NCI-H1417 treated with DMSO at 0.1 percent for 48 hours (cell line): Measurements from ENCODE around the gene KRT83.
"Not testable (repeated sequence)": the region's sequence is repeated elsewhere in the genome, so short reads cannot be mapped to it uniquely, and the experiment has no call there.

Experiments
- DNase-seq: peaks from one replicate; lab custom pipeline; 2025; lab: John Stamatoyannopoulos, UW

KRT83 gene

DNA sequence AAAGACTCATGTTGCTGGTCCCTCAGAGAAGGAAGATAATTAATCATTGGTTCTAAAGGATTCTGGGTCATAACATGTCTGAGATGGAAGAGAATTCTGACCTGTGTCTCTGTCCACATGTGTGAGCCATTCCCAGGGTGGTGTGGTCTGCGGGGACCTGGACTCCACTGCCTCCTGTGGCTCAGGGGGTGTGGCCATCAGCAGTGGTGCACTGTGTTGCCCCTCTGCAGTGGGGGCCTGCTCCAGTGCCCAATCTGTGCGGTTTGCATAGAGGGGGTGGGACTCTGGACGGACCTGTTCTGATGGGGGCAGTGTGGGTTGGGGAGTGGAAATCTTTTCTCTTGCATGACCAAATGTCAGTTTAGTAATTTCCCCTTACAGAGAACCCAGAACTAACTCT lies 32.6 kb upstream of the KRT83 start:
- no peak for DNase-seq

DNA sequence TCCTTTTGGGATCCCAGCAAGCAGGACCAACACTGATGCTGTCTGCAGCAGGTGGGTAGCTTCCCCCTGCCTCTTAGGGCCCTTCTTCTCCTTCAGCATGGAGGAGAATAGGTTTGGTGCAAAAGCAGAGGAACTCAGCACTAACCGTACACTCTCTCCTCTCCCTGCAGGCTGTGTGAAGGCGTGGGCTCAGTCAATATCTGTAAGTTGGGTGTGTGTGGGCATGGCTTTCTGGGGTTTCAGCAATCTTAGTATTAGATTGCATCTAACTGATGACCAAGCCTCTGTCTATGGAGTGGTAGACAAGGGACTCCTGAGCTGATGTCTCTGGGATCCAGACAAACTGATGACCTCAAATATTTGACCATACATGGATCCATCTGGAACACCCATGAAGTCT lies 31.8 kb upstream of the KRT83 start:
- DNase-seq, result no peak

- no peak for DNase-seq
Observed at GRCh38 chr12:52351196-52352059, 30.2 kb upstream of the KRT83 start.

GRCh38 chr12:52350786-52351185 lies 29.6 kb upstream of the KRT83 start:
- DNase-seq, result no peak

GRCh38 chr12:52350021-52350620 lies 28.9 kb upstream of the KRT83 start:
- no peak for DNase-seq

- DNase-seq, result no peak
Observed at GRCh38 chr12:52349196-52349595, 28.0 kb upstream of the KRT83 start.

- no peak for DNase-seq
Observed at GRCh38 chr12:52347551-52348510, 26.6 kb upstream of the KRT83 start.

DNA sequence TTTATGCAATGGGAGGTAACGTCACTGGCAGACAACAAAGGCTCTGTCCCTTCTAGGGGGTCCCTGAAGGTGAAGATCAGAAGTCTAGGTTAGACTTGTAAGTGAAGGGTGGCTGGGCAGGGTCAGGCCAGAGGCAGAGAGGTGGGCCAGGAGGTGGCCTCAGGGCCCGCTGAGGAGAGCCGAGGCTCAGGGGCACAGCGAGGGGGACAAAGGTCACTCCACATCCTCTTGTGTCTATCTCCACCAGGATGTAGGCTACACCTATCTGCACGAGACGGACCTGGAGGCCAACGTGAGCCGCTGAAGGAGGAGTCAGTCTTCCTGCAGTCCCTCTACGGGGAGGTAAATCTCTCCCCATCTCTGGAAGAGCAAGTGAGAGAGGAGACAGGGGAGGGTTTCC lies 25.8 kb upstream of the KRT83 start:
- no peak for DNase-seq

DNA sequence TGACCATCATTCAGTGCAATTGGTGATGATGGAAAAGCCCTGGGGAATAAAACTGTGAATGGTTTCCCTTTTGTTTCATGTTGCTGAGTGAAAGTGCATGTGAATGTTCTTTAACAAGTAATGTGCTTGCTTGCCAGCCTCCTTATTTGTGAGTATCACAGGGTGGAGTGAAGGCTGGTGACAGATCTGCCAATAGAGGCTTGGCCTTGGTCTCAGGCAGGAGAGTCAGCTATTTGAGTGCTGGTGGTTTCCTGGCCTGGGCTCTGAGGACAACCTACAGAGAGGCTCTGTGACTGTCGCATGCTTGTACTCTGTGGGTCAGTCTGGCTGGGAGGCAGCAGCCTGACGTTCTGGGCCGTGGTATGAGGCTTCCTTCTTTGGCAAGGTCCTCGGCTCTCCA lies 25.4 kb upstream of the KRT83 start:
- no peak for DNase-seq

GRCh38 chr12:52345041-52345440 lies 23.8 kb upstream of the KRT83 start:
- DNase-seq, result not testable (repeated sequence)

DNA sequence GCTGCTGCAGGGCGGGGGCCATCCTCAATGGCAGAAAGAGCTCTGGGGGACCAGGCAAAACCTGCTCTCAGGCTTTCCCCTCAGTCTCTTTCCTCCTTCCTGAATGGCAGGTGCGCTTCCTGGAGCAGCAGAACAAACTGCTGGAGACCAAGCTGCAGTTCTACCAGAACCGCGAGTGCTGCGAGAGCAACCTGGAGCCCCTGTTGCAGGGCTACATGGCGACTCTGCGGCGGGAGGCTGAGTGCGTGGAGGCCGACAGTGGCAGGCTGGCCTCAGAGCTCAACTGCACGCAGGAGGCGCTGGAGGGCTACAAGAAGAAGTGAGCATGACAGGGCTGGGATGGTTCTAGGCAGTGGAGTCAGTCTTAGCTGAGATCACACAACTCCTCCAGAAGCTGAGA lies 22.9 kb upstream of the KRT83 start:
- no peak for DNase-seq

GRCh38 chr12:52343550-52343949 lies 22.4 kb upstream of the KRT83 start:
- no peak for DNase-seq

GRCh38 chr12:52342781-52343490 lies 21.7 kb upstream of the KRT83 start:
- no peak for DNase-seq

DNA sequence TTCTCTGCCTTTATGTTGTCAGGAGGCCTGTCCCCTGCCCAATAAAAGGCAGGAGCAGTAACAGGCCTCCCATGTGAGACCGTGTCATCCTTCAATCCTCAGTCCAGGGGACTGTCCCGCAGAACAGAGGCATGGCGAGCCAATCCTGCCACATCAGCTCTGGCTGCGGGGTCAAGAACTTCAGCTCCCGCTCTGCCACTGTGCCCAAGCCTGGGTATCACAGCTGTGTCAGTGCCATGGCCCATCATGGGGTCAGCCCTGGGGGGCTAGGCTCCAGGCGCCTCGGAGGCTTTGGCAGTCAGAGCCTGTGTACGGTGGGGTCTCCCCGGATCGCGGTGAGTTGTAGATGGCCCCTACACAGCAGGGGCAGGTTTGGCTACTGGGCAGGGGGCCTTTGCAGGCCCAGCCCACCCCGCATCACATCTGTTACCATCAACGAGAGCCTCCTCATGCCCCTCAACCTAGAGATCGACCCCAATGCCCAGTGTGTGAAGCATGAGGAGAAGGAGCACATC lies 19.9 kb upstream of the KRT83 start:
- DNase-seq, result no peak

- no peak for DNase-seq
Observed at GRCh38 chr12:52338241-52338960, 17.2 kb upstream of the KRT83 start.

GRCh38 chr12:52337054-52337453 lies 15.9 kb upstream of the KRT83 start:
- no peak for DNase-seq

DNA sequence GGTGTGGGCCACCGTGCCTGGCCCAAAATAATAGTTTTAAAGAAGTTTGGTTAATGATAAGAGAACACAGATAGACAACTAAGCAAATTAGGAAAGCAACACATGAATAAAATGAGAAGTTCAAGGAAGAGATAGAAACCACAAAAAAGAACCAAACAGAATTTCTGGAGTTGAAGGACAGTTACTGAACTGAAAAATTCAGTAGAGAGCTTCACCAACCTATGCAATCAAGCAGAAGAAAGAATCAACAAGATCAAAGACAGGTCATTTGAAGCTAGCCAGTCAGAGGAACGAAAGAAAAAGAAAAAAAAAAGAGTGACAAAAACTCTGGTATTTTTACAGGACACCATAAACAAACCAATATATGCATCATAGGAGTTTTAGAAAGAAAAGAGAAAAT lies 15.4 kb upstream of the KRT83 start:
- no peak for DNase-seq

DNA sequence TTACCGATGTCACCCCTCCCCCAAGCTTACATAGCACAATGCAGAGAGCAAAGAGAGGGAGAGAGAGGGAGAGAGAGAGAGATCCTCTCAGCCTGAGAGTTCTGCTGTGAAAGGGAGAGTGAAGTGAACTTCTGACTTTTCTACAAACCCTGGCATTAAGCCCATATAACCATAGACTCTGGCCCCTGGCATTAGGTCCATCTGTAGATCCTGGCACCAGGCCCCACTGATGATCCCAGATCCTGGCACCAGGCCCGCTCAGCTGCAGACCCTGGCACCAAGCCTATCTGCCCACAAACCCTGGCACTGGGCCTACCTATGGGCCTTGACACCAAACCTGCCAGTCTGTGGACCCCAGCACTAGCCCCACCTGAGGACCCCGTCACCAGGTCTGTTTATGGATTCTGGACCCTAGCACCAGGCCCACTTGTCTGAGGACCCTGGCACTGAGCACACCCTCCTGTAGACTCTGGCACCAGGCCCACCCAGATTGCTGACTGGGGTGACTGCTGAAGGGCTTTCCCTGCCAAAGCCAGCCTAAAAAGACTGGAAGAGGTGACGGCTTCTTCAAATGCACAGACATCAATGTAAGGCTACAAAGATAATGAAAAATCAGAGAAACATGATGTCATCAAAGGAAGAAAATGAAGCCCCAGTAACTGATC lies 14.5 kb upstream of the KRT83 start:
- DNase-seq, result no peak

DNA sequence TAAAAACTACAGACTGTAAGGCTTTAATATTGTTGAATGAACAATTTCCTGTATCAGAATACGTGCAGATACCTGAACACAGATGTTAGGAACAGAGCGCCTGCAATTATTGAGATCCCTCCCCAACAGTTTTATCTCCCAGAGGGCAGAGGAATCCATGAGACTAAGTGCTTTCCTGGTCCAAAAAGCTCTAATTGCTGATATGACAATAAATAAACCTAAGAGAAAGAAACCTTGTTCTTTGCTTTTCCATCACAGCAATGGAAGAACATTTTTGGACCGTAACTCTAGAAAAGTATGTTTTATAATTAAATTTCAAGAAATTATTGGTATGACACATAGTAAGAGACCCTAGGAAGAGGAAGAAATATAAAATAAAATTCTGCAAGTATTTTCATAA lies 13.0 kb upstream of the KRT83 start:
- no peak for DNase-seq

DNA sequence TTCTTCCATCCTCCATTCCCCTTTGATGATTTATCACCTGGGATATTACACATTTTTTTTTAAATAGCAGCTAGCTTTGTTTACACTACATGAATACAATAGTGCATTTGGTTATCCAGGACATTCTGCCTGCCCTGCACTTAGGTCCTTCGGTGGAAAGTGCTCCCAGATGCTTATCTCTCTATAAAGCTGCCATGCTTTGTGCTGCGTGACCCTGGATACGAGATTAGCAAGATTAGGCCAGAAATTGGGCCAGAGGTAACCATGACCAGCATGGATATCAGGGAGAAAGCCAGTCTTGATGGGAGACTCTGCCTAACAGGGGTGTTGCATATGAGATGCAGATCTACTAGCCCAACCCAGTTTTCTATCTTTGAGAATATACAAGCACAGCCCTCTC lies 12.1 kb upstream of the KRT83 start:
- DNase-seq, result peak; percentile 26
